CMK (cell line): ENCODE data around the gene FEZF2.

ENCODE experiments used
- DNase-seq: peaks from one replicate; pipeline ENCODE4 v3.0.0-alpha.2; 2010; ENCODE audit warnings: low read depth

Gene FEZF2

DNA sequence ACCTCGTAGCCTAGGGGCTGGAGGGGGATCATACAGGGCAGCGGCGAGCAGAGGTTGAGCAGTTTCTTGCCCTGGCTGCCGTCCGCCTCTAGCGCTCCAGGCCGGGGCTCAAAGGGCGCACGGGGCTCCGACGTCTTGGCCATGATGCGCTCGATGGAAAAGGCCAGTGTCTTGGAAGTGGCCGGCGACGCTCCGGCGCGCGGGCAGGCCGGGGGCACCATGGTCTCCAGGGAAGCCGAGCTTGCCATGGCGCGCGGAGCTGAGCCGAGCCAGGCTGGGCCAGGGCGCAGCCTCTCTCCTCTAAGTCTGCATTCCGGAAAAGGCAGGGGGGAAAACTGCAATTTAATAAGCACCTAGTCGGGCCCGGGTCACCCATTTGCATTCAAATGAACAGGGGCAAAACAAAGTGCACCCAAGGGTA, 719 bp downstream of the FEZF2 start:
- no peak for DNase-seq

DNA sequence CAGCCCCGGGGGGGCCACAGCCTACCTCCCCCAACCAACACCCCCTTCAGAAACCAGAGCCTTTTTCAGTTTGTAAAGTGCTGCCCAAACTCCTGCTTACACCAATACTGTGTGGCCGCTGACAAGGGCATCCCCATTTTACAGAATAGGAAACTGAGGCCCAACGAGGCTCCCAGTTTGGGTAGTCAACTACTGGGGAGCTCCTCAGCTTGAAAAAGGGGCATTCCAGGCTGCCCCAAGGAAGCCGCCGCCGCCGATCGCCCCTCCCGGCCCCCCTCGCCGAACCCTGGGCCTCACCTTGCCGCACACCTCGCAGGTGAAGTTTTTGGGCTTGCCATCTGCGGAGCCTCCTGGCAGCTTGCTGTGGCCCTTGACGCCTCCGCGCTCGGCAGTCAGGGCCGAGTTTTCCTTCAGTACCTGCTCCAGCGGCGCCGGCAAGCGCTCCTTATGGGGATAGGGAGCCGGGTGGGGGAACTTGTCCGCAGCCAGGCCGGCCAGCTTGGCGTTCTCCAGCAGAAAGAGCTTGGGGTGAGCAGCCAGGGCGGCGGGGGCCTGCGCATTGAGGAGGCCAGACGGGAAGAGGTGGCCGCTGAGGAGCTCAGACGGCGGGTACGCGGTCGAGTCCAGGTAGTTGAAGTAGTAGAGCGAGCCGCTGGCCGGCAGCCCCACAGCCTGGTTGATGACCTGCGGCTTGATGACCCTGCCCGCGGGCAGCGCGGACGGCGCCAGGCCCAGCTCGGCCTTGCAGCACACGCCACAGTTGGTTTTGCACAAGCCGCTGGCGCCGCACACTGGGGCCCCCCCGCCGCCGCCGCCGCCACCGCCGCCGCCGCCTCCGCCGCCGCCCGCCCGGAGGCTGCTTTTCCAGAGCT, 1.4 kb downstream of the FEZF2 start:
- DNase-seq, result no peak

DNA sequence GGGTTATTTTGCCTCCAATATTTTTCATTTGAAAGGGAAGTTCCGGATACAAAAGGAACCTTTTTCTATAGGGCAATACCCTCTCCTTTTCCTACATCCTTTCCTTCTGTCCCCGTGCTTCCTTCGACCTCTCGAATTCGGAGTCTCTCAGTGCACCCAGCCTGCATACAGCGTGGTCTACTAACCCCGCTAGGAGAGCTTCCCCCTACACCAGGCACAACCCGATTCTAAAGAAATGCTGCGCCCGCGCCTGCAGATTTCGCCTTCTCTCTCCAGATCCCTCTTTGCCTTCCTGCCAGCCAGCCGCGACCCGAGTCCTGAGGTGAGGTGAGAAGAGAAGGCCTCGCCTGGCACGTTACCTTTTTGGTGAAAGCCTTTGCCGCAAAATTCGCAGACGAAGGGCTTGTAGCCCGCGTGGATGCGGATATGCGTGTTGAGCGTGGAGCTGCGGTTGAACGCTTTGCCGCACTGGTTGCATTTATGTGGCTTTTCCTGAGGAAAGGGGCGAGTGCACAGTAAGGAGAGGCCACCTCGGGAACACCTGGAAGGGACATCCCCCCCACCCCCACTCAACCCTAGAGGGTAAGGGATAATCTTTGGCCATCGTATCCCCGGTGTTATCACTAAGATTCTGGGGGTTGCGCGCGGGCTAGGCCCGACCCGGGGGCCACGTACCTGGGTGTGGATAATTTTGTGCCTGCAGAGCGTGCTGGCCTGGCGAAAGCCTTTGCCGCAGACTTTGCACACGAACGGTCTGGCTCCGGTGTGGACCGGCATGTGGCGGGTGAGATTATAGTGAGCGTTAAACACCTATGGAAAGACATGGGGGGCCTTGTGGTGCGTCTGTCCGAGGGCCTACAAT, 2.3 kb downstream of the FEZF2 start:
- no peak for DNase-seq

DNA sequence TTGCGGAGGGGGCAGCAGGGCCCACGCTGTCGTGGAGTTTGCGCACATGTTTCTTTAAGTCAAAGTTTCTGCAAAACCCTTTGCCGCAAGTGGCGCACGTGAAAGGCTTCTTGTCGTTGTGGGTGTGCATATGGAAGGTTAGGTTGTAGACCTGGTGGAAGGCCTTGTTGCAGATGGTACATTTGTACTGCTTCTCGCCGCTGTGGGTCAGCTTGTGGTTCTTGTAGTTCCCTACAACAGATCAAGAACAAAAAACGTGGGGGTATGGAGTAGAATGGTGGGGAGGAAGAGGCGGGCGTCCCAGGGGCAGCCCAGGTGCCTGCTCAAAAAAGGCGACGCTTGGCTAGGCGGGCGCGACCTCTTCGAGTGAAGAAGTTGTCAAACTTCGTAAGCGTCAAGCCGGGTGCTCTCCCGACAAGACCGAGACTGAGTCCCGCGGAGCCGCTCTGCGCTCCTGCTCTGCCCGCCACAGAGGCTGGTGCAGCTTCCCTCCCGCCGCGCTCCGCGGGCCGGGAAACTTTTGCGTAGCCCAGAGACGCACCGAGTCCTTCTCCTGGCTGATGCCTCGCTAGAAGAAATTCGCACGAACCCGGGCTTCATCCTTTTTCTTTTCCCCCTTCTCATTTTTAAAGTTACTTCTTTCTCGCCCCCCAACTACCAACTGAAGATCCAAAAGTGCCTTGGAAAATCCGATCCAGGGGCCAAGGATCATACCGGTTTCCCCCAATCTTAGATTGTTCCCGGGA, 3.1 kb downstream of the FEZF2 start:
- DNase-seq, result no peak

DNA sequence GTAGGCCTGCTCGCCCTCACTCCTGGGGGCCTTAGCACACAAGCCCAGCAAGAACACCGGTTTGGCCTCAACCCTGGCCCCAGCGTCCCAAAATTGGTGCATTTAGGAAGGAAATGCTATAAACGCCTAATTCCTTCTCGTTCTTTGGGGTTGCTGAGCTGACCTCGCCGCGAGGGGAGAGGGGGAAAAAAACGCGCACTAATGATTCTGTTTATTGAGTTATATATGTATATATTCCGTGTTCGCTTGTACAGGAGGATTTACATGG, 3.9 kb downstream of the FEZF2 start:
- no peak for DNase-seq

DNA sequence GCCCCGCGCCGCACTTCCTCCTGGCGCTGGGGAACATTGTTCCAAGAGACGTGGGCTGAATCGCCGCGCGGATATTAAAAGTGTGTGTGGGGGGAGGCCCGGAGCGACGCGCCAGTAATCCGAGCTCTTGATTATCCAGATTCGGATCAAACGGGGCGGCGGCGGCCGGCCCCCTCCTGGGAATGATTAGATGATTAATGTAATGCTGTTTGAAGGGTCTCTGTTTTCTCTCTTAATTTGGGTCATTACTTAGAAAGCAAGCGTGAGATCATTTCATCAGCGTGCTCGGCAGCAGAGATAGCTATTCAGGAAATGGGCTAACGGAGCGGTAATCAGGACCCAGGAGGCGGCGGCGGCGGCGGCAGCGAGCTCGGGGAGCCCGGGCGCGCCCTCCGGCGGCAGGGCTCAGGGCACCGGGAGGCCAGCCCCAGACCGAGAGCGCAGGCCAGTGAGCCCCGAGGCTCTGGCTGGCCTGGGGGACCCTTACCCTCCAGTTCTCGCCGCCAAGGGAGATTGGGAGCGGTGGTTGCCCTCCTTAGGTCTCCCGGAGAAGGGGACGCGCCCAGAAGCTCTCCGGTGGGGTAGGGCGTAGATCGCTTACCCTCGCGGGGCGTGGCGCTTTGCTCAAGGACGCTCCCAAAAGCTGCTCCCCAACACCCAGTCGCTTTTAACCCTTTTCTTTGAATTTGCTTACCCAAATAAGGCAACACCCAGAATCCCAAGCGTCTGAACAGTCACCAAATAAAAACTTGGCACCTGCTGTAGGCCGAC, 4.5 kb downstream of the FEZF2 start:
- no peak for DNase-seq

DNA sequence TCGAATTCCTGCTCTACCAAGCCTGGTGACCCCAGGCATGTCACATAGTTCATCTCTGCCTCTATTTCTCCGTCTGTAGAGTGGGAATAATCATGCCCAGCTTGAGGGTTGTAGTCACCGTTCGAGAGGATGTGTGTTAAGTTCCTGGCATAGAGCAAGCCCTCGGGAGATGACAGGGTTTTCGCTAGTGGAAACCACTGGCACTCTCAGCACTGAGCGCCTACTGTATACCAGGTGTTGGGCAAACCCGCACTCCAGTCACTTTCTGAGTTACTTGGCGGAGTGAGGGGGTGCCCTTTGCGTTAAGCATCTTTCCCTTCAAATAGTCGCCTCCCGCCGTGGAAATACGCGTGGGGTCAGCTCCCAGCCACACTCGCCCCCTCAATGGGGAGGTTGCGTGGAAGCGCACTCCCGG, 5.1 kb downstream of the FEZF2 start:
- no peak for DNase-seq

DNA sequence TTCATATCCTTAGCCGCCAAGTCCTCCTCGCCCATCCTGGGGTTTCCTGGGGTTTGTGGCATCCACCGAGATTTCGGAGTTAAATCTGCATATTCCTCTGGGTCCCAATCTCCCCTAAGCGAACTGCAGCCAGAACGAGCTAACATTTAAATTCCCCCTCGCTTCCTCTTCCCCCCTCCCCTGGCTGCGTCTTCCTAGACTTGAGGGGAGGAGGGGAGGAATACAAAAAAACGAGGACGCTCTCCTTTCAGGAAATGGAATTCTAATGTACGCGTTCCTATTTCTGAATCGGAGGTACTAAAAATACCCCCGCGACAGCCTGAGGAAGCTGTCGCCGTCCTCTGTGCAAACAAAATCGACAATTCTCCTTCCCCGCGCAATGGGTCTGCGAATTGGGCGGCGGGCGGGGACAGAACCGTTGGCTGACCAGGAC, 5.6 kb downstream of the FEZF2 start:
- no peak for DNase-seq

DNA sequence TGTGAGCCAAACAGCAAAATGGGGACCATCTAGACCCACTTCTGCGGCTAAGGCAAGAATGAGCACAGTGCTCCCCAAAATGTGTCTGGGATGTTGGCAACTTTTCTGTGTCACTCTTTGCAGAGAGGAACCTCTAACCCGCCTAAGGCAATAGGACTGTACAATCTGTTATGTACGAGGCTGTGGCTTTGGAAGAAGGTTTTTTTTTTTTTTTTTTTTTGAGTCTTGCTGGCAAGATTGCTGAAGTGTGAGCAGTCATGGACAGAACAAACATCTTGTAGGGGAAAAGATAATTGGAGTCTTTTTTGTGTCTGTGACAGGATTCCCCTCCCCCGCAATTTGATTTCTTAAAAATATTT, 7.2 kb downstream of the FEZF2 start:
- DNase-seq, result no peak

DNA sequence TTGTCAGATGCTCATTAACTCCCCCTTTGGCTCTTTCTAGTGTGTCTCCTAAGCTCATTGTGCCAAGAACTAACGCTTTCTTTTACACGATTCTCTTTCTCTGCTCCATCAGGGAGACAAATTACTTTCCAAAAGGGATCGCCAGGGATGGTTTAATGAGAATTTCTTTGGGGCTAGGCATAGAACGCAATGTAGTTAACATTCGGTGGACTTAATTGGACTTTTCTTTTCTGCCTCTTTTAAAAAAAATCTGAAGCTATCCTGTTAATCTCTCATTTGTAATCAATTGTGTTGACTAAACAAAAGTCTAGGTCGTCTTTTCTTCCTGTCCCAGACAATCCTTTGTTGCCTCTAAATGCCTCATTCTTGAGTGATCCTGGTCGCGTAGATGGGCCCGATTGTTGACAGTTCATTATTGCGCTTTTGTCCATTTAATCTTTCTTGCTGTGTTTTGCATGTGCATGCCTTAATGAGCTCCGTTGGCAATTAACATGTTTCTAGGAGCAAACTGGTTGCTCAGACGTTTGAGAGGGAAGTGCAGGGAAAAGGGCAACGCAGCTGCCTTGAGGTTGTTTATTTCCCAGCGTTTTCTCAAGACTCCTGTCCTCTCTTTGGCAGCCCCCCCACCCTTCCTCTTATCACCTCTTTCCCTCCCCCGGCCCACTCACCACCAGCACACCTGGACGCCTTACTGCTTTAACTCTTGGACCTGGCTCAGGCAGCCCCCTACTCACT, 7.8 kb downstream of the FEZF2 start:
- DNase-seq, result no peak

DNA sequence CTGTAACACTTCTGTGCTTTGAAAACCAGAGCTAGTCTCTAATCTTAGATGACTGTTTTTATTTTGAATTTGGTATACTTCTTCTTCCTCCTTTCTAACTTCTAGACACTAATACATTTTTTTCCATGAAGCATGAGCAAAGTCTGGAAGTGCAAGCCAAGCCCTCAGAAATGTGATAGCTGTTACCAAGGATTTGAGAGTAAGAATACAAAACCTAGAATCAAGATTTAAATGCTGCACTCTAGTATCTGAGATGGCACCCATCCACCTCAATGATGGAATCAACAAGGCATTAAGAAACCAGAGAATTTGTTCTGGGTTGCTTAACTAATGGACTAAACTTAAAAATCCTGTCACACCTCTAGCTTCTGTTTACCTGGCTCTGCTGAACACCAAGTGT, 9.2 kb downstream of the FEZF2 start:
- no peak for DNase-seq

DNA sequence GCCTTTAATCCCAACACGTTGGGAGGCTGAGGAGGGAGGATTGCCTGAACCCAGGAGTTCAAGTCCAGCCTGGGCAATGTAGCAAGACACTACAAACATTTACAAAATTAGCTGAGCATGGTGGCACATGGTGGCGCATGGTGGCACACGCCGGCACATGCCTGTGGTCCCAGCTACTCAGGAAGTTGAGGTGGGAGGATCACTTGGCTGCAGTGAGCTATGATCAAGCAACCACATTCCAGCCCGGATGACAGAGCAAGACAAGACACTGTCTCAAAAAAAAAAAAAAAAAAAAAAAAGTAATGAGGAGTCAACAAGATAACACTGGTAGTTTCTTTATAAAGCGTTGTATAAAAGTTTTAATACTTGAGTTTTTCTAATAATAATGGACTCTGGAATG, 10.1 kb downstream of the FEZF2 start:
- DNase-seq, result no peak

DNA sequence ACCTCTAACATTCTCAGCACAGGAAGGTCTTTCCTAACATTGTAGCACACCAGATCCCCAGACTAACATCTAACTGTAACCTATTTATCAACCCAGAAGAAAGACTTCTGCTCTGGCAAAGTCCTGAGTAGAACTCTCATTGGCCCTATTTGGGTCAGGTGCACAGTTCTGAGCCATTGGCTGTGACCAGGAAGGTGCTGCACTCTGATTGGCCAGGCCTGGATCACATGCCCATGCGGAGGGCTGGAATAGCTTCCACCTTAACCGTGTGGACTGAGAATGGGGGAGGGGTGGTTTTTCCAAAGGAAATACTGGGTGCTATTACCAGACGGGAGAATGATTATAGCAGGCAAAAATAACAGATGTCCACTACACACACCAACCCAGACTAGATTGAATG, 11.5 kb downstream of the FEZF2 start:
- no peak for DNase-seq

DNA sequence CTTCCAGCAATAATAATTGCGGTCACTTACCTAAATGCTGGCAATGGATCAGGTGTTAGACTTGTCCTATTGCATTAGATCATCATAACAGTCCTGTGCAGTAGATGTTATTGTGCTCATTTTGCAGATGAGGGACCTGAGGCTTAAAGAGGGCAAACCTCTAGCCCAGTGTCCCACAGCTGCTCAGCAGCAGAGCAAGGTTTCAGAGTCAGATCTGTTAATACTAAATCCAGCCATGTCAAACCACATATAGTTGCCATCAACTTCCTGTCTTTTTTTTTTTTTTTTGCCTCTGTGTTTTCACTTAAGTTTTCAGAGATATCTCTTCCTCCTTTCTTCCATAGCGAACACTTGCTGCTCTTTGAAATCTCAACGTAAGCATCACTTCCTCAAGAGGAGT, 12.1 kb downstream of the FEZF2 start:
- no peak for DNase-seq

DNA sequence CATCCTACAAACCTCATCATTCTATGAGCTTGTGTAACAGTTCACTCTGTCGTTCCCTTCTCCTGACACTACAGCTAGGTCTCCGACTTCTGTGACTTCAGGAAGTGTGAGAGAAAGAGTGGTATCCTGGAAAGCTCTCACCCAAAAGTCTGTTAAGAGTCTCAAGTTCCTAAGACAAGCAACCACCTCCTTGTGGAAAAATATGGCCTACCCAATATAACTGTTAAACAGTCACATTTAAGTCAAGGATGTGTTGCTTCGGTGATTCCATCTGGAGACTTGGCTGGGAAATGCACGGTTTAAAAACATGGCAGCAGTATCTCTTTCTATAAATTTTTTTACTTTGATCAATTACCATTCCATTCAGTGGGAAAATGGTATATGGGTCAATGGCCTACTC, 13.8 kb downstream of the FEZF2 start:
- no peak for DNase-seq

DNA sequence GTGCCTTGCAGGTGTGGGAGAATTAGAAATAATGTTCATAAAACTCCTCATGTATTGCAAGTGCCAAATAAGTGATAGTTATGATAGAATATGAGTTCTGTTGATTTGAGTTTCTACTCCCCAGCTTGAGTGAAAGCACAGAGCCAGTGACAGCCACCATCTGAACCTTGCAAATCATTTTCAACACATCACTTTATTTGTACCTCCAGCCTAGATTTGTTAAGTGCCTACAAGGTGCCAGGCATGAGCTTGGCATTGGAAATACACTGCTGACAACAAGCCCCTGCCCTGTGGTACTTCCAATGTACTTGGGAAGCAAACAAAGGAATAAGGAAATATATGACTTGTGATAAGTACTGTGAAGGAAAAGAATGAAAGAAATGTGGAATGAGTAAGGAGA, 17.0 kb downstream of the FEZF2 start:
- no peak for DNase-seq

DNA sequence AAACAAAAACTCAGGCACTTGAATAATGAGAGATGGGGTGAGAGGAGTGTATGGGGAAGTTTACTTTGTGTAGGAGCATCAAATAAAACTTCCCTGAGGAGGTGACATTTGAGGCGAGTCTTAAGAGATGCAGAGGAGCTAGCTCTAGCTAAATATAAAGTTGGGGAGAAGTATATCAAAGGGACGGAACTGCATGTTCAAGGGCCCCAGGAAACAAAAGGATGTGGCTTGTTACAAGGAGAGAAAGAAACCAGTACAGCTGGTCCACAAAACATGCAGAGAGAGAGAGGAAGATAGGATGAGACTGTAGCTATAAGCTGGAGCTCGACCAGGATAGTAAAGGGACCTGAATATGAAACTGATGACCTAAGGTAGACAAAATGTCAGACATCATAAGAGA, 17.6 kb downstream of the FEZF2 start:
- DNase-seq, result no peak

DNA sequence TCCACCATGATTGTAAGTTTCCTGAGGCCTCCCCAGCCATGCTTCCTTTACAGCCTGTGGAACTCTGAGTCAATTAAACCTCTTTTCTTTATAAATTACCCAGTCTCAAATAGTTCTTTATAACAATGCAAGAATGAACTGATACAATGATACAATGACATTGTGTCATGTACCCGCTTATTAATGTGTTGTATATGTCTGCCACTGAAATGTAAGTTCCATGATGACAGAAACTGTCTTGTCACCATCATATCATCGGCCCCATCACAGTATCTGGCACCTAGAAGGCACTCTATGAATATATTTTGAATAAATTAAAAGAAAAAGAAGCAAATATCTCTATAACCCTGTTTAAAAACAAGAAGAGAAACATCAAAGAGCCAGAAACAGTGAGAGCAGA, 29.6 kb downstream of the FEZF2 start:
- DNase-seq, result no peak

DNA sequence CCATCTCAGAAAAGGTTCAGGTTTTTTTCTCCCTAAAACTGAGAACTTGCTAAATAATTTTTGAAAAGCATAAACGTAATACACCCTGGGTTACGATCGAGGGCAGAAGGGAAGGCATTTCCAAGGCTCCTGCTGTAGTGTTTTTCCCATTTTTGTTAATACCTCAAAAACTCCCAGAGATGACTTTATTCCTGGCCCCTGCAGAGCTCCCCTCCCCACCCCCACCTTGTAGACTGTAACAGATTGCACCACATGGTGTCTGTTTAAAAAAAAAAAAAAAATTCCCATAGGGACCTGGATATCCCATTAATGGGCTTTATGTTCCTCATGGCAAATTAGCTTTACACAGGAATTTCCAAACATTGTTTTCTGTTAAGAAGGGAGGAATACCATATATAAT, 38.2 kb downstream of the FEZF2 start:
- DNase-seq, result no peak

DNA sequence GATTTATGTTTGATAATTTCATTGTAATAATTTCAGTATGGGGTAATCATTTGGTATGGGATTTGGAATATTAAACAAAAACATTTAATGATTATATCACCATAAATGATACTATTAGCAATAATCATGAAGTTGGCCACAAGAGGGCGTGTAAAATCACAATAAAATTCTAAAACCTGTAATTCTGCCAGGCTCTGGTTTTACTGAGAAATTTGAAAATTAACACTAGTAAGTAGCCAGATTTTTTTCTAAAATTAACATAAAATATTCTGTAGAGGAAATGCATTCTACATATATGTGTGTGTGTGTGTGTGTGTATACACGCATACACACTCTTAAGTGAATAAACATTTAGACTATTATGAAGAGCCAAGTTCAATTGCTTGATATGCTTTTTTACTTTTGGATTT, 40.5 kb downstream of the FEZF2 start:
- no peak for DNase-seq

DNA sequence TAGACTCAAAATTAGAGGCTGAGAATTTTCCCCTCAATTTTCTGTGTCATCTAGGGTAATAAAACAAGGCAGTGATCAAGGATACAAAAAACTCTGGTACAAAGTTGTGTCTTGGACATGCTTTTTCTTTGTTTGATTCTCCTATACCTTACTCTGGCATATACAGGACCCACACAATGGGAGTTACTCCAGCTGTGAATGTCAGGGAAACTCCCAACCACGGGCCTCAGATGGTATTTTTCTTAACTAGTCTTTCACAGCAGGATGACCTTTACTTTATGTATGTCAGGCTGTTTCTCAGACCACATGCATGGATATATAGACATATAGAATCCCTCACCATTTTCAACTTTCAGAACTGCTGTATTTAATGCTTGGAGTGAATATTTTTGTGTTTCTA, 41.3 kb downstream of the FEZF2 start:
- no peak for DNase-seq
